Panc1 (cell line): ENCODE measurements around the gene RSPH3. TPM values are rescaled to one million over a fixed set of nuclear protein-coding genes. Genes with fewer than 3 reads are reported as not detected.

Experiments
- ATAC-seq: fragments of 200-7000 bp; cut with Tn5 transposase; 2 replicates; pipeline ENCODE4 v1.9.1; 2020; ENCODE audit warnings: mild to moderate bottlenecking, moderate library complexity
- BruUV-seq: library from RNA; stranded (reverse); fragments of 400-500 nt; replicated peaks from 2 replicates; lab custom pipeline; 2021; lab: Mats Ljungman, UMichigan
- CTCF ChIA-PET: fragments of 300-600 bp; sonication (Branson Sonifier 250); formaldehyde crosslinking; loops from one replicate; lab custom pipeline; 2022; ENCODE audit warnings: antibody characterized with exemption; lab: Charles Lee
- POLR2A ChIA-PET: fragments of 300-600 bp; sonication (Branson Sonifier 250); formaldehyde crosslinking; loops from one replicate; lab custom pipeline; 2022; ENCODE audit warnings: antibody characterized with exemption; lab: Charles Lee
- DNase-seq: peaks from one replicate; pipeline ENCODE4 v3.0.0-alpha.2; 2010; ENCODE audit warnings: low read depth, low spot score
- H3K27ac ChIP-seq: 2 replicates; pipeline ENCODE4 v1.5.1; 2011; ENCODE audit warnings: mild to moderate bottlenecking, low read length, inconsistent platforms
- H3K27me3 ChIP-seq: fragments of 200-500 bp; sonication (Bioruptor generic); 2 replicates; pipeline ENCODE4 v1.6.0; 2014; ENCODE audit warnings: low read length, inconsistent platforms; ENCODE audit not compliant: control insufficient read depth, insufficient read depth
- H3K36me3 ChIP-seq: fragments of 200-500 bp; sonication (Bioruptor generic); 2 replicates; pipeline ENCODE4 v1.5.1; 2014; ENCODE audit warnings: inconsistent platforms, mild to moderate bottlenecking, low read length, moderate library complexity; ENCODE audit not compliant: control insufficient read depth, insufficient read depth
- H3K4me1 ChIP-seq: 2 replicates; pipeline ENCODE4 v1.5.1; 2011; ENCODE audit warnings: inconsistent platforms, mild to moderate bottlenecking, low read length, moderate library complexity; ENCODE audit not compliant: control insufficient read depth, insufficient read depth
- H3K4me3 ChIP-seq, 2 experiments: 2 replicates each; pipeline ENCODE4 v1.5.1; 2011 to 2012; ENCODE audit warnings: low read depth in 2 of 2, low read length in 2 of 2, mild to moderate bottlenecking in 2 of 2, inconsistent platforms in 1 of 2, moderate library complexity in 1 of 2
- H3K9me3 ChIP-seq: fragments of 200-500 bp; sonication (Bioruptor generic); 2 replicates; pipeline ENCODE4 v1.5.1; 2014; ENCODE audit warnings: low read depth, mild to moderate bottlenecking, inconsistent platforms, low read length, moderate library complexity; ENCODE audit not compliant: control insufficient read depth, insufficient read depth
- POLR2AphosphoS5 ChIP-seq: IDR thresholded peaks from 2 replicates; pipeline ENCODE4 v1.6.1; 2012; ENCODE audit warnings: mild to moderate bottlenecking, low read depth, low read length, moderate library complexity
- SIN3A ChIP-seq: IDR thresholded peaks from 2 replicates; pipeline ENCODE4 v1.6.1; 2012; ENCODE audit warnings: low read depth, mild to moderate bottlenecking, low read length, moderate library complexity, borderline replicate concordance; ENCODE audit not compliant: insufficient read depth
- TCF7L2 ChIP-seq: IDR thresholded peaks from 2 replicates; pipeline ENCODE4 v1.6.1; 2011; ENCODE audit warnings: mild to moderate bottlenecking, low read depth, low read length, inconsistent platforms
- in situ Hi-C: cut with HindIII; loops from 2 replicates; pipeline ENCODE4 v1.10.0; 2016; ENCODE audit warnings: low sequenced_read_pairs, low pct_unique_long_range_greater_than_20kb
- intact Hi-C: fragments of 100-400 bp; cut with micrococcal nuclease; formaldehyde crosslinking; loops from one replicate; pipeline ENCODE4 v1.10.0; 2022; ENCODE audit not compliant: unreplicated experiment
- total RNA-seq: library from RNA; stranded (reverse); gene quantifications from one replicate; pipeline ENCODE4 v1.2.1, GENCODE V29; 2021; ENCODE audit not compliant: unreplicated experiment
- TF ChIP-seq, protein P1 (sequence below): fragments of 450-650 bp; IDR thresholded peaks from 2 replicates; pipeline ENCODE4 v1.5.1; 2017; ENCODE audit warnings: mild to moderate bottlenecking
- TF ChIP-seq, protein P2 (sequence below), 2 experiments: IDR thresholded peaks; 2 replicates each; pipeline ENCODE4 v1.6.1; 2011 to 2012; ENCODE audit warnings: low read depth in 2 of 2, control low read depth in 1 of 2, low read length in 1 of 2, mild to moderate bottlenecking in 1 of 2, moderate library complexity in 1 of 2; ENCODE audit not compliant: insufficient read depth in 1 of 2

The RSPH3 gene
- total RNA-seq, 1 experiment from 2014 or later, result 8.1 TPM

DNA sequence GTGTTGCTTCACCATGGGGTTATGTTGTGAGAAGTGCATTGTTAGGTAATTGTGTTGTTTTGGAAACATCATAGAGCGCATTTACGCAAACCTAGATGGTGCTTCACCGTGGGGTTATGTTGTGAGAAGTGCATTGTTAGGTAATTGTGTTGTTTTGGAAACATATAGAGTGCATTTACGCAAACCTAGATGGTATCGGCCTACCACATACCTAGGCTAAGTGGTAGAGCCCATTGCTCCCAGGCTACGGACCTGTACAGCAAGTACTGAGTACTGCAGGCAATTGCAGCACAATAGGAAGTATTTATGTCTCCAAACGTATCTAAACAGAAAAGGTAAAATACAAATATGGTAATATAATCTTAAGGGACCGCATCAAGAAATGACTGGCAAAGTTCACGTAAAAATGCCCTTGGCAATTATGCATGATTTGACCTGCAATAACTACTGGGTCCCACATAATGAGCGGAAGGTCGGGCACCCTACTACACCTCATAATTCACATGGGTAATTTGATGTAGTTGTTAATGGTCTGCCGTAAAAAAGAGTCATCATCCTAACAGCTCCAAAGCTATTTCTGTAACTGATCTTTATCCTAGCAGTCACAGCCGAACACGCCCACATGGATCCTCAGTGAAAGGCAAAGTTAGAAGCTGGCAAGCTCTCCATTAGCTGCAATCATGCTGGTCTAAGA is 76.0 kb downstream of the RSPH3 start:
- H3K36me3 ChIP-seq, result no peaks in the 10 kb centered on the region

More for the DNA sequence above, 76.0 kb downstream of the RSPH3 start:
- no peaks in the 10 kb centered on the region for H3K27me3 ChIP-seq
- ChIA-PET POLR2A (no interaction called here), CTCF (interaction anchor here (0.6 kb wide), 1 partner anchor 15 kb away, joined by 6 read pairs; no protein-coding TSS in a partner anchor)
- in situ Hi-C loops (no loop called here), intact Hi-C loops (no loop called here)
- no peaks in the 10 kb centered on the region for H3K9me3 ChIP-seq
- H3K4me3 ChIP-seq, result no peak overlapping the region
- ATAC-seq (no peak), DNase-seq (no peak)
- no peak overlapping the region for H3K27ac ChIP-seq
- no TSS peak for BruUV-seq
- H3K4me1 ChIP-seq, result no peaks in the 10 kb centered on the region
- TF ChIP-seq TCF7L2 (no peak), SIN3A (no peak), POLR2AphosphoS5 (no peak)
- TF ChIP-seq, protein P1, sequence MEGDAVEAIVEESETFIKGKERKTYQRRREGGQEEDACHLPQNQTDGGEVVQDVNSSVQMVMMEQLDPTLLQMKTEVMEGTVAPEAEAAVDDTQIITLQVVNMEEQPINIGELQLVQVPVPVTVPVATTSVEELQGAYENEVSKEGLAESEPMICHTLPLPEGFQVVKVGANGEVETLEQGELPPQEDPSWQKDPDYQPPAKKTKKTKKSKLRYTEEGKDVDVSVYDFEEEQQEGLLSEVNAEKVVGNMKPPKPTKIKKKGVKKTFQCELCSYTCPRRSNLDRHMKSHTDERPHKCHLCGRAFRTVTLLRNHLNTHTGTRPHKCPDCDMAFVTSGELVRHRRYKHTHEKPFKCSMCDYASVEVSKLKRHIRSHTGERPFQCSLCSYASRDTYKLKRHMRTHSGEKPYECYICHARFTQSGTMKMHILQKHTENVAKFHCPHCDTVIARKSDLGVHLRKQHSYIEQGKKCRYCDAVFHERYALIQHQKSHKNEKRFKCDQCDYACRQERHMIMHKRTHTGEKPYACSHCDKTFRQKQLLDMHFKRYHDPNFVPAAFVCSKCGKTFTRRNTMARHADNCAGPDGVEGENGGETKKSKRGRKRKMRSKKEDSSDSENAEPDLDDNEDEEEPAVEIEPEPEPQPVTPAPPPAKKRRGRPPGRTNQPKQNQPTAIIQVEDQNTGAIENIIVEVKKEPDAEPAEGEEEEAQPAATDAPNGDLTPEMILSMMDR, result no peak
- TF ChIP-seq, protein P2, sequence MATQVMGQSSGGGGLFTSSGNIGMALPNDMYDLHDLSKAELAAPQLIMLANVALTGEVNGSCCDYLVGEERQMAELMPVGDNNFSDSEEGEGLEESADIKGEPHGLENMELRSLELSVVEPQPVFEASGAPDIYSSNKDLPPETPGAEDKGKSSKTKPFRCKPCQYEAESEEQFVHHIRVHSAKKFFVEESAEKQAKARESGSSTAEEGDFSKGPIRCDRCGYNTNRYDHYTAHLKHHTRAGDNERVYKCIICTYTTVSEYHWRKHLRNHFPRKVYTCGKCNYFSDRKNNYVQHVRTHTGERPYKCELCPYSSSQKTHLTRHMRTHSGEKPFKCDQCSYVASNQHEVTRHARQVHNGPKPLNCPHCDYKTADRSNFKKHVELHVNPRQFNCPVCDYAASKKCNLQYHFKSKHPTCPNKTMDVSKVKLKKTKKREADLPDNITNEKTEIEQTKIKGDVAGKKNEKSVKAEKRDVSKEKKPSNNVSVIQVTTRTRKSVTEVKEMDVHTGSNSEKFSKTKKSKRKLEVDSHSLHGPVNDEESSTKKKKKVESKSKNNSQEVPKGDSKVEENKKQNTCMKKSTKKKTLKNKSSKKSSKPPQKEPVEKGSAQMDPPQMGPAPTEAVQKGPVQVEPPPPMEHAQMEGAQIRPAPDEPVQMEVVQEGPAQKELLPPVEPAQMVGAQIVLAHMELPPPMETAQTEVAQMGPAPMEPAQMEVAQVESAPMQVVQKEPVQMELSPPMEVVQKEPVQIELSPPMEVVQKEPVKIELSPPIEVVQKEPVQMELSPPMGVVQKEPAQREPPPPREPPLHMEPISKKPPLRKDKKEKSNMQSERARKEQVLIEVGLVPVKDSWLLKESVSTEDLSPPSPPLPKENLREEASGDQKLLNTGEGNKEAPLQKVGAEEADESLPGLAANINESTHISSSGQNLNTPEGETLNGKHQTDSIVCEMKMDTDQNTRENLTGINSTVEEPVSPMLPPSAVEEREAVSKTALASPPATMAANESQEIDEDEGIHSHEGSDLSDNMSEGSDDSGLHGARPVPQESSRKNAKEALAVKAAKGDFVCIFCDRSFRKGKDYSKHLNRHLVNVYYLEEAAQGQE (IDR thresholded peaks at IDR 0.05; ENCODE audit: insufficient read depth in 1 of 2, low read depth in 2 of 2, low read length in 1 of 2), result no peak

Other genes starting within 250 kb of the RSPH3 start
- gene EZR, start 180.8 kb downstream of the RSPH3 start, total RNA-seq, result 263 TPM
- 0.13 TPM for gene TAGAP, start 44.8 kb upstream of the RSPH3 start, total RNA-seq
- 0.23 TPM for gene FNDC1, start 169.2 kb upstream of the RSPH3 start, total RNA-seq